NCI-H510A treated with DMSO at 0.1 percent for 48 hours (cell line): ENCODE results near the gene ZFP1.

ENCODE experiments used
- DNase-seq: peaks from one replicate; lab custom pipeline; 2025; lab: John Stamatoyannopoulos, UW

ZFP1 gene

DNA sequence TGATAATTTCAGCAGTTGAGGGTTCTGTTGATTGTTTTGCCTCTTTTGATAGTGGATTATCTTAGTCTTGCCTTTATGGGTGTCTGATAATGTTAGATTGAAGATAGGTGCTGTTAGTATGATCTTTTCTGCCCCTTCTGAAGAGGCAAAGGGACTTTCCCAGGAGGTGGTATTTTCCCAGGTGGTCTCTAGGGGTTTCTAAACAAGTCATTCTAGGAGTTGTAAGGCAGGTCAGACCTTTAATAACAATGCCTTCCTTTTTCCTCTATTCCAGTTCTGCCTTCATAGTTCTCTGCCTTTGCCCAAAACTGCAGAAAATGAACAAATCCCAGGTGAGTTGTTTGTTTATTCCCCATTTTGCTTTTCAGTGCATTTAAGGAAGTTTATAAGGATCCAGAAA, 4.3 kb downstream of the ZFP1 start:
- DNase-seq = no peak

DNA sequence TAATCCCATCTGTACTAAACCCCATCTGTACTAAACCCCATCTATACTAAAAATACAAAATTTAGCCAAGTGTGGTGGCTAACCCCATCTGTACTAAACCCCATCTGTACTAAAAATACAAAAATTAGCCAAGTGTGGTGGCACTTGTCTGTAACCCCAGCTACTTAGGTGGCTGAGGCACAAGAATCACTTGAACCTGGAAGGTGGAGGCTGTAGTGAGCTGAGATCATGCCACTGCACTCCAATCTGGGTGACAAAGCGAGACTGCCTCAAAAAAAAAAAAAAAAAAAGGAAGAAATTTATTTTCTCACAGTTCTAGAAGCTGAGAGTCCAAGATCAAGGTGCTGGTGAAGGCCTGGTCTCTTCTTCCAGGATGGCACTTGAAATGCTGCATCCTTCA, 12.1 kb downstream of the ZFP1 start:
- no peak for DNase-seq

DNA sequence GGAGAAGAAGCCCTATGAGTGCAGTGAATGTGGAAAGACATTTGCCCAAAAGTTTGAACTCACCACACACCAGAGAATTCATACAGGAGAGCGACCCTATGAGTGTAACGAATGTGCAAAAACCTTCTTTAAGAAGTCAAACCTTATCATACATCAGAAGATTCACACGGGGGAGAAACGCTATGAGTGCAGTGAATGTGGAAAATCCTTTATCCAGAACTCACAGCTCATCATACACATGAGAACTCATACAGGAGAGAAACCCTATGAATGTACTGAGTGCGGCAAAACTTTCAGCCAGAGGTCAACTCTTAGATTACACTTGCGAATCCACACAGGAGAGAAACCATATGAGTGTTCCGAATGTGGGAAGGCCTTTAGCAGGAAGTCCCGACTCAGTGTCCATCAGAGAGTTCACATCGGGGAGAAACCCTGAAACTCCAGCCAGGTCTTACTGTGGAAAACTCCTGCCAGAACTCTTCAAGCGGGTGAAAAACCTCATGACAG, 21.6 kb downstream of the ZFP1 start:
- DNase-seq = no peak

DNA sequence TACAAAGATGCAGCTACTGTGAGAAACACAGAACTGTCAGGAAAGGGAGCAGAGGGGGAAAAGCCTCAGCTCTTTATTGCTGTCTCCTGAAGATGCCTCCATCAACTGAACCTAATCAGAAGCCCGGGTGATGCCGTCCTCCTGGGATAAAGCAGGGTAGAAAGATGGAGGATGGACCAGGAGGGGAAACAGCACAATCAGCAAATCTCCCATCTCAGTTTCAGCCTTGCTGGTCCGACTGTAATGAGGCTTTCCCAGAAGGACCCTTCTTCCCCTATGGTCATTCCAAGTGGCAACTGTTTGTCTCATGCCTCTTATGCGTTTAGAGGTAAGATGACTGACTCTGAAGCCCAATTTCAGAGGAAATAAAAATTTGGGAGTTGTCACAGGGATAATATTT, 24.3 kb downstream of the ZFP1 start:
- no peak for DNase-seq

DNA sequence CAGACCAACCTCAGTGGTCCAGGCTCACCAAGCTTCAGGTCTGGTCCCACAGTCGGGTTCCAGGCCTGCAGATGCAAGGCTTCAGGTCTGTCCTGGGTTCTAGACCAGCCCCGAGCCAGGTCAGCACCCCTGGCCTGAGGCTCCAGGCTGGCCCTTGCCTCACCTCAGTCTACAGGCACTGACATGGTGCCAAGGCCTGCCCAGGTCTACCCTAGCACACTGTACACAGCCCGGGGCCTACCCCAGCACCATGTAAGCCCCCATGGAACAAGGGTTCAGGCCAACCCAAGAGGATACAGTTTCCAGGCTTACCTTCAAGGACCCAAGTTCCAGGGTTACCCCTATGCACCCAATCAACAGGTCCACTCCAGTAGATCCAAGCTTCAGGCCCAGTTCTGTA, 26.8 kb downstream of the ZFP1 start:
- no peak for DNase-seq

DNA sequence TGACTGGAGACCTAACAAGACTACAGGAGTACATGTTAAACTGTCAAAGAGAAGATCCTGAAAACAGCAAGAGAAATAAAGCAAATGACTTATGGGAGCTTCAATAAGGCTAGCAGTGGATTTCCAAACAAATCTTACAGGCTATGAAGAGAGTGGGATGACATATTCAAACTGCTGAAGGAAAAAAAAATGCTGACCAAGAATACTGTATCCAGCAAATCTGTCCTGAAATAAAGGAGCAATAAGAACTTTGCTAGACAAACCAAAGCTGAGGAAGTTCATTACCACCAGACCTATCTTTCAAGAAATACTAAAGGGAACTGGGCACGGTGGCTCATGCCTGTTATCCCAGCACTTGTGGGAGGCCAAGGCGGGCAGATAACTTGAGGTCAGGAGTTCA, 28.6 kb downstream of the ZFP1 start:
- DNase-seq = no peak

DNA sequence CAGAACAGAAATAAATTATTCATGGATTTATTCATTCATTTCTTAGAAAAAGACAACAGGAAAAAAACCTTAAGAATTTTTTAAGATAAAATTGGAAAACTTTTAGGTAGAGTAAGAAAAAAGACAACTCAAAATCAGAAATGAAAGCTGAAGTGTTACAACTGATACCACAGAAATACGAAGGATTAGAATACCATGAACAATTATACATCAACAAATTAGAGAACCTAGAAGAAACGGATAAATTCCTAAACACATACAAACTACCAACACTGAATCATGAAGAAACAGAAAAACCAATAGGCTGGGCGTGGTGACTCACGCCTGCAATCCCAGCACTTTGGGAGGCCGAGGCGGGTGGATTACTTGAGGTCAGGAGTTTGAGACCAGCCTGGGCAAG, 30.9 kb downstream of the ZFP1 start:
- DNase-seq = no peak

DNA sequence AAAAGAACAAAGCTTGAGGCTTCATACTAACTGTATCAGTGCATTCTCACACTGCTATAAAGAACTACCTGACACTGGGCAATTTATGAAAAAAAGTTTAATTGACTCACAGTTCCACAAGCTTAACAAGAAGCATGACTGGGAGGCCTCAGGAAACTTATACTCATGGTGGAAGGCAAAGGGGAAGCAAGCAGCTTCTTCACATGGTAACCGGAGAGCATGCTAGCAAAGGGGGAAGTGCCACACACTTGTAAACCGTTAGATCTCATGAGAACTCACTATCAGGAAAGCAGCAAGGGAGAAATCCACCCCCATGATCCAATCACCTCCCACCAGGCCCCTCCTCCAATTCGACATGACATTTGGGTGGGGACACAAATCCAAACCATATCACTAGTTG, 33.3 kb downstream of the ZFP1 start:
- DNase-seq = no peak

DNA sequence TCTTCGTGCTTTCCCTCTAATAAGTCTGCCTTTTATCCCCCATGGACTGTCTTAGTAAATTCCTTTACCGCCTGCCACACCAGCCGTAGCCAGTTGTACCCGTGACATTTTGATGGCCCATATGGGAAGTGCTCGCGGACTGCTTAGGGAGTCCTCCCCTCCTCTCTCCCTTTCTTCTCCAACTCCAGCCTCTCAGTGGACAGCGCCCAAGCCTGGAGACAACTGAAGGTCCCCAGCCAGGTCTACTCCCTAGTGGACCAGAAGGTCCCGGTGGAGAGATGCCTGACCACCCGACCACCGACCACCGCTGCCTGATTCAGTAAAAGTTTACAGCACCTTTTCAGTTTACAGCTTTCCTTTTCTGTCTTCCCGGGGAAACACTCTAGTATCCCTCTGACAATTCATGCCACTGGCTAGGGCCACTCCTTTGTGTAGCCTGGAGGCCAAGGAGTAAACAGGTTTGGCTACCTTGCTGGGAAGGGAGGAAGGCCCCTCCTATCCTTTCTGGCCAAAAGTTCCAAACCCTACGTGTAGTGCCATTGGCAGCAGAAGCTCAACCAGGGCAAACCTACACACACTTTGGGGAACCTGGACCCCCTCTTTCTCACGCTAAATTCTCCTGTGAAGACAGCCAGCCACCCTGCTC, 40.6 kb downstream of the ZFP1 start:
- no peak for DNase-seq

DNA sequence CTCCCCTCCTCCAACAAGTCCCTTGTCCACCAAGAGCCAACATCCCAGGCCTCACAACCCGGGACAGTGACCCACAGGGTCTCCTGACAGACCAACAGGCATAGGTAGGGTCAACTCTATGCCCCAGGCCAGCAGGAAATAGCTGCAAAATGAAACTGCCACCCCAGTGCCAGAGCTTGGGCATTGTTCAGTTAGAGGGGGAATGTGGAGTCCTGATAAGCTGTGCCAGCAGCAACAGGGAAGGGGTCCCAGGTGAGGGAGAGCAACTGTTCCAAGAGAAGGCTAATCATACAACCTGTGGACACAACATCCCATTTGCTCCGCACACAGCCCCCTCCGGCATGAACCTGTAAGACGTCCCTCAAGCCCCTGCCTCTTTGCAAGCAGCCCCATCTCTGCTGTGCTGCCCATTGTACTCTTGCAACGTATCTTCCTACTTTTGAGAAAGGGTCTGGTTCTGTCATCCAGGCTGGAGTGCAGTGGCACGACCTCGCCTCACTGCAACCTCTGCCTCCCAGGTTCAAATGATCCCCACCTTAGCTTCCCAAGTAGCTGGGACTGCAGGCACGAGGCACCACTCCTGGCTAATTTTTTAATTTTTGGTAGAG, 41.4 kb downstream of the ZFP1 start:
- no peak for DNase-seq

DNA sequence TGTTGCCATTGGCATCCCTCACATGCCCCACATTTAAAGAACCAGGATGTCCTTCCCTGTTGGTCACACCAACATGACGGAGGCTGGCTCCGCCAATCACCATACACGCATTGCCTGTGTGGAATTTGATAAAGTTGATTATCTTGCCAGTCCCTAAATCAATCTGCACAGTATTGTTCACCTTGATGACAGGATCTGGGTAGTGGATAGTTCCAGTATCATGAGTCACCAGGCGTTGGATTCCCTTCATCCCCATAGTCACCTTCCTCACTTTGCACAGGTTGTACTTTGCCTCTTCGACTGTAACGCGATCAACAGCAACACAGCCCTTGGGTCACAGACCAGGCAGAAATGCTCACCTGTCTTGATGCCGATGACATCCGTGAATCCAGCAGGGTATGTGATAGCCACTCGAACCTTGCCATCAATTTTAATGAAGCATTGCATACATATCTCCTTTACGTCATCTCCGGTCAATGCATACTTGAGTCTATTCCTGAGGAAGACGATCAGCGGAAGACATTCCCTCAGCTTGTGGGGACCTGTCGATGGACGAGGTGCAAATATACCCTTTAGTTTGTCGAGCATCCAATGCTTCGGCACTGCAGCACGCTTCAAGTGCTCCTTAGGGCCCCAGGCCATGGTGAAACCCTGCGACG, 44.4 kb downstream of the ZFP1 start:
- no peak for DNase-seq

DNA sequence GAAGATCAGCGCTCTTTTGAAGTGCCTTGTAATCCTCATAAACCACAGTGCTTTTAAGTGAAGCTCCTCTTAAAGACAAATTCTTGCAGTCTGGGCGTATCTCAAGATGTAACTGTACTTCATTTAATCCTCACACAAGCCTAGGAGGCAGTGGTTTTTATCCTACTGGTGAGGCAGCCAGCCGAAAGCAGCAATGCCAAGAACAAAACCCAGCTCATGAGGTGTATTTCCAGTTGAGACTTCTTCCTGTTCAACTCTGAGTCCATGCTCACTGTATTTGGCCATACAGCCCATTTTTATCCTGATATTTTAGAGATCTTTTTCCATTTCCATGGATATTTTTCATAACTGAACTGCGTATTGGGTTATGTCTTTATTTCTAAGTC, 44.9 kb downstream of the ZFP1 start:
- no peak for DNase-seq

DNA sequence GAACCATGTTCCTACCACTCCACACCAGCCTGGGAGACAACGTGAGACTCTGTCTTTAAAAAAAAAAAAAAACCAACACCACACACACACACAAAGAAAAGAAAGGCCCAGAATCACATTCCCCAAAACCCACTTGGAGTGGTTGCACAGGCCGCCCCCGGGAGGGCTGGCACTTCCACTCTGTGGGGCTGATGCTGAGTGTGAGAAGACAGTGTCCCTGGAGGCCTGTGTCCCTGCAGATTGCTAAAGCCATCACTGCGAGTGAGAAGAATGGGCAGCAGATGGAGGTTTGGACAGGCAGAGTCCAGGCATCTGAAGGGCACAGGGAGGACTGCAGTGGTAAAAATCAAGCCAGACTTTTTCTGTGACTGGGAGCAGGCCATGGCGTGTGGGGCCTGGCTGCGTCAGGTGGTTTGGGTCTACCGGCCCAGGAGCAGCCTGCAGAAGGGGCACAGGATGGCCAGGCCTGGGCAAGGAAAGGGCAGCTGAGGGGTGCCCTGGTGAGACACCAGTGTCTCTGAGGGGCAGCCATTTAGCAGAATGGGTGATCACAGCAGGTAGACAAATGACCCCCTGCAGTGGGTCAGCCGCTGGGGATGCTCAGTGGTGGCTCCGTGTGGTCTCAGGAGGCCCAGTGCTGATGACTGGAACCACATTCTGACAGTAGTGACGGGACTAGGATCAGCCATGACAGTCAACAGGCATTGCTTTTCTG, 45.6 kb downstream of the ZFP1 start:
- DNase-seq = no peak

DNA sequence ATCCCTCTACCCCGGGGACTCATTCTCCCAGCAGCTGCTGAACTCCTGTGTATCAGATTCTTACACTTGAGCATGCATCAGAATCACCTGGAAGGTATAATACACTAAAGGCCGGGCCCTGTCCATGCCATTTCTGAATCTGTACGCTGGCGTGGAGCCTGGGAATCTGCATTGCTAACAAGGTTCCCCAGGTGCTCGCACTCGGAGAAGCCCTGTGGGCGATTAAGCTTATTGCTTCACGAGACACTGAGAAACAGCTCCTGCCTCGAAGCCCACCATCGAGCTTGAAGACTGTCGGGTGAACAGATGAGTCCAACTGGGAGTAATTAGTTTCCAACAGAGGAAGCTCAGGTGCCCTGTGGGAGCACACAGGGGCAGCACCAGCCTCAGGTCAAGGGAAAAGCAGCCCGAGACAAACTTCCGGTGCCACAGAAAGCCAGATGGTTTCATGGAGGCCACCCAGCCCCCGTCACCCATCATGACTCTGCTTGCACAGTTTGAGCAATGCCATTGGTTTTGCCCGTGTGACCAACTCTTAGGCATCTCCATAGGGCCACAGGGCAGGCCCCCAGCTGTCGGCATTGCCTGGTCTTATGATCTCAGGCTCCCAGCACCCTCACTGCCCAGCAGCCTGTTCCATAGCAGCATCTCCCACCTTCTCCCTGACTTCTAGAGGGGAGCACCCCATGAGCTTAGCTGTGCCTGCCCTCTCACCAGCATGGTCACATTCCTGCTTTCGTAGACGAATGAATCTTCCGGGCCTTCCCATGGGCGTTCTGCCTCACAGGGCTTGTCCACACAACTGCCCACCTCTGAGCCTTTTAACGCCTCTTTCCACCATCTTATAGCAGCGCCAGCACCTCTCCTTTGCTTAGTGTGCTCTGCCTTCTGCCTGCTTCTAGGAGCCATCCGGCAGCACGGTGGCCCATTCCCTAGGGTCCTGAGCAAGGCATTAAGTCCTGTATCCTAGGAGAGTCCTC, 47.8 kb downstream of the ZFP1 start:
- DNase-seq = no peak

DNA sequence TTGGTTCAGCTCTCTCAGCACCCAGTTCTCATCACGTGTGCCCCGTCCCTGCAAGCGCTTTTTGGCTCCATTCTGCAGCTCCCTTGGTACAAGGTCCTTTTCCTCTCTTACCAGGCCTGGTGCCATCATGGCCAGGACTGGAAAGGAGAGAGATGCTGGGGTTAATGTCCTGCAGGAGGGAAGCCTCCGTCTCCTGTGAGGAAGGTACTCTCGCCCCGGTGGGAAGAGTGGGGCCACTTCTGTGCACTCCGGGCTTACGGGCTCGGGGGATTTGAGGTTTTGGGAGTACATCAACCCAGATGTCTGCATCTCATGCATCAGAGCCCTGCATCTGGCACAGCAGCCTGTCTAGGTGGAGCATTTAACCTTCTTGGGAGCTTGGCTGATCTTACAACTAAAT, 48.5 kb downstream of the ZFP1 start:
- DNase-seq = no peak

DNA sequence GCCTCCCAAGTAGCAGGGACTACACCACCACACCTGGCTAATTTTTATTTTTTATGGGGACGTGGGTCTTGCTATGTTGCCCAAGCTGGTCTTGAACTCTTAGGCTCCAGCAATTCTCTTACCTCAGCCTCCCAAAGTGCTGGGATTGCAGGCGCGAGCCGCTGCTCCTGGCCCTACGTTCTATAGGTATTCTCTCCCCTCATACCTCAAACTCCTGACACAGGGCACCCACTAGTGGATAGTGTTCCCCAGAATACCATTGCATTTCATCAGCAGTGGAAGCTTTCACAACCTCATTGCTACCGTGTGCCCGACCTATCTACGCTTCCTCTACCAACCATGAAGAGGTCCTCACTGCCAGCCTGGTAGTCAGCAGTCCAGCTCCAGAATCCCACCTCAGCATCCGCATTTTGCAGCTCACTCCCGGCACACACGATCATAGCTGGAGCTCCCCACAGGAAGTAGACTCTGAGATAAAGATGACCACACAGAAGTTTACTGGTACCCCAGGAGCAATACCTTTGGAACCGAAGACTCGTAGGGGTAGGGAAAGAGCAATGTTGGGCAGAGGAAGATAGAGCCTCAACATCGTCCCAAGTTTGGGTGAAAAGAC, 49.3 kb downstream of the ZFP1 start:
- DNase-seq = no peak

DNA sequence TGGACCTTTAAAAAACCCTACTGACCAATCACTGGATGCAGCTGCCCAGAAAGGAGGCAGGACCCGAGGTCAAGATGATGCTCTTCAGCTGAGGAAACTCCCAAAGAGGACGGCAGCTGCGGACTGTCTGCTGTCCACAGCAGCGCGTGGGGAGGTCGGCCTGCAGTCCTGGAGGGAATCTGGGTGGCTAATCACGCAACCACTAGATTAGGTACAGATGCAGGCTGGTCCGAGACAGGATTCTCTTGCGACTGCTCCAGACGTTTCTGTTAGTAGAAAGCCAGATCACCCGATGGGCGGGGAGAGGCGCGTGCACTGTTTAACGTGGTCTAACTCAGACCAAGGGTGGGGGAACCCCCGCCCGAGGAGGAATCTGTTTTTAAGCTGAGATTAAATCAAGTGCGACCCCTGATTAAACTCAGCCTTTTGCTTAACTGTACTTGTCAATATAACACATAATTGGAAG, 49.8 kb downstream of the ZFP1 start:
- DNase-seq = no peak

DNA sequence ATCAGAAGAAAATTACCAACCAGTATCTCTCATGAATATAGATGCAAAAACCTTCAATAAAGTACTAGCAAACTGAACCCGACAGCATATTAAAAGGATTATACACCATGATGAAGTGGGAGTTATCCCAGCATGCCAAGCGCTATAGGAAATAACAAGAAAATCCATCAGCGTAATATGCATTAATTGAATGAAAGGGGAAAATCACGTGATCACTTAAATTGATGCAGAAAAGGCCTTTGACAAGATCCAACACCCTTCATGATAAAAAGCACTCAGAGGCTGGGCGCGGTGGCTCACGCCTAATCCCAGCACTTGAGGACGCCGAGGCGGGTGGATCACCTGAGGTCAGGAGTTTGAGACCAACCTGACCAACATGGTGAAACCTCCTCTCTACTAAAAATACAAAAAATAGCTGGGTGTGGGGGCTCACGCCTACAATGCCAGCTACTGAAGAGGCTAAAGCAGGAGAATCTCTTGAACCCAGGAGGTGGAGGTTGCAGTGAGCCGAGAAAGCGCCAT, 53.8 kb downstream of the ZFP1 start:
- DNase-seq = no peak

DNA sequence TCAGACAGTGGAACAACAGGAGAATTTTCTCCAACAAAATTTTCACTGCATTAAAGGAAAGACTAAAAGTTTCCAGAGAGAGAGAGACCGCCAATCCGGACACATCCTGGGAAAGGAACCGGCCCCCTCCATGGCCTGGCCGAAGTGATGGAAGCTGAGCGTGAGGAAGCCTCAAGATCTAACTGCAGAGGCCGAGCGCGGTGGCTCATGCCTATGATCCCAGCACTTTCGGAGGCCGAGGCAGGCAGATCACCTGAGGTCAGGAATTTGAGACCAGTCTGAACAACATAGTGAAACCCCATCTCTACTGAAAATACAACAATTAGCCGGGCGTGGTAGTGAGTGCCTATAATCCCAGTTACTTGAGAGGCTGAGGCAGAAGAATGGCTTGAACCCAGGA, 54.8 kb downstream of the ZFP1 start:
- no peak for DNase-seq

DNA sequence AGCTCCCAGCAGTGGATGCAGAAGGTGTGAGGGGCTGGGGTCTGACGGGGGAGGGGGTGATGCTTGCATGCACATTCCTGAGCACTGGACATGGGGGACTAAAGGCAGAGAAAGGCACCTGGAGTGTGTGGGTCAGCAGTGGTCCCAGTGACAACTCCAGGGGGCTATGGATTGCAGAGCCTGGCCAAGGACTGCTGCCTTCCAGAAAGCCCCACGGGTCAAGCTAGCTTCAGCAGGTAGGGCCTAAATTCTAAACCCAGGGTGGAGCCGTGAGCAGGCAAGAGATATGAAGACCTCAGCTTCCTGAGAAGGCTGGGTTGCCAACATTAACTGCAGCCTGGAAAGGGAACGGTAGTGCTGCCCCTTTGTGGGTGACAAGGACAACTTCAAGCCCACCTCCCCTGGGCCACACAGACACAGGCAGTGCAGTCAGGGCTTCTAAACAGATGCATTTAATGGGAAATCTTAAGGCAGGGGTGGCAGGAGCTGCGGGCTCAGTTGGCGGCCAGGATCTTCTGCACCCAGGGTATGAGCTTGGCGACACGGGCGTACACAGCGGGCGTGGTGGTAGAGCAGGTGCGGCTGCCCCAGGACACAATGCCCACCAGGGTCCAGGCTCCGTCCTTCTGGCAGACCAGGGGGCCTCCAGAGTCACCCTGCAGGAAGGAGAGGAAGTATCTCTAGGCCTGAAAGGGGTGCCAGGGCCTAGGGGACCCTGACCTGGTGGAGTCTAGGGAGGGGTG, 55.5 kb downstream of the ZFP1 start:
- DNase-seq = no peak
